PFSK-1 (cell line): ENCODE measurements around the gene MAPK8IP3.

Source experiments
- FOXP2 ChIP-seq: optimal IDR thresholded peaks from 2 replicates; pipeline ENCODE3; 2011; ENCODE audit warnings: borderline replicate concordance, control low read depth, inconsistent platforms; ENCODE audit not compliant: insufficient read depth; ENCODE audit errors: extremely low read length, extremely low read depth
- POLR2AphosphoS5 ChIP-seq: IDR thresholded peaks from 2 replicates; pipeline ENCODE4 v1.6.1; 2012; ENCODE audit warnings: low read depth, mild to moderate bottlenecking, control low read depth, low read length, moderate library complexity
- SIN3A ChIP-seq: IDR thresholded peaks from 2 replicates; pipeline ENCODE4 v1.6.1; 2012; ENCODE audit warnings: mild to moderate bottlenecking, low read length, moderate library complexity, borderline replicate concordance; ENCODE audit not compliant: insufficient read depth
- TAF1 ChIP-seq: IDR thresholded peaks from 2 replicates; pipeline ENCODE4 v1.6.1; 2012; ENCODE audit warnings: low read length, control low read depth, borderline replicate concordance; ENCODE audit not compliant: insufficient read depth
- TF ChIP-seq, protein P1 (sequence below), 2 experiments: IDR thresholded peaks; 2 replicates each; pipeline versions ENCODE4 v1.6.1 to v1.8.0; 2011 to 2012; ENCODE audit warnings: low read depth in 2 of 2, low read length in 2 of 2, control low read depth in 1 of 2, inconsistent platforms in 1 of 2, mild to moderate bottlenecking in 1 of 2, moderate library complexity in 1 of 2; ENCODE audit not compliant: insufficient read depth in 1 of 2

Gene MAPK8IP3

DNA sequence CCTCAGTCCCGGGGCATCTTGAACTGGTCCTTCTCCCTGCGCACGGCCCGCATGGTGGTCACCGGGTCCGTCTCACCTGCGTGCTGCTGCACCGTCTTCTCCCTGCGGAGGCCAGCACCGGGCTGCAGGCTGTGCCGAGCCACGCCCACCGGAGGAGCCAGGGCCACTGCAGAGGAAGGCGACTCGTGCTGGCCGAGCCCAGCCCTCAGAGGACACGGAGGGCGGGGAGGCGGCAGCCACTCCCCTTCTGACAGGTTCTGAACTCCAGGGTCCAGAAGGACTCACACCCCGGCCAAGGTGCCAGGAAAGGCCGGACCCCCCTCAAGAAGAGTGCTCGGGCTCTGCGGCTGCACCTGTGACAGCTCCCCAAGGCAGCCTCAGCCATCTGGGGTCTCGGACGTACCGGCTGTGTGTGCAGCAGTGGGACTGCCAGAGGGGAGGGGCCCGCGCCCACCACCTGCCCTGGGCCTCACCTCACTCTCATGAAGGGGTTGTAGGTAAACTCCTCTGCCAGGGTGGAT lies 103.3 kb downstream of the MAPK8IP3 start:
- TF ChIP-seq POLR2AphosphoS5, result no peak
- TF ChIP-seq, protein P1, sequence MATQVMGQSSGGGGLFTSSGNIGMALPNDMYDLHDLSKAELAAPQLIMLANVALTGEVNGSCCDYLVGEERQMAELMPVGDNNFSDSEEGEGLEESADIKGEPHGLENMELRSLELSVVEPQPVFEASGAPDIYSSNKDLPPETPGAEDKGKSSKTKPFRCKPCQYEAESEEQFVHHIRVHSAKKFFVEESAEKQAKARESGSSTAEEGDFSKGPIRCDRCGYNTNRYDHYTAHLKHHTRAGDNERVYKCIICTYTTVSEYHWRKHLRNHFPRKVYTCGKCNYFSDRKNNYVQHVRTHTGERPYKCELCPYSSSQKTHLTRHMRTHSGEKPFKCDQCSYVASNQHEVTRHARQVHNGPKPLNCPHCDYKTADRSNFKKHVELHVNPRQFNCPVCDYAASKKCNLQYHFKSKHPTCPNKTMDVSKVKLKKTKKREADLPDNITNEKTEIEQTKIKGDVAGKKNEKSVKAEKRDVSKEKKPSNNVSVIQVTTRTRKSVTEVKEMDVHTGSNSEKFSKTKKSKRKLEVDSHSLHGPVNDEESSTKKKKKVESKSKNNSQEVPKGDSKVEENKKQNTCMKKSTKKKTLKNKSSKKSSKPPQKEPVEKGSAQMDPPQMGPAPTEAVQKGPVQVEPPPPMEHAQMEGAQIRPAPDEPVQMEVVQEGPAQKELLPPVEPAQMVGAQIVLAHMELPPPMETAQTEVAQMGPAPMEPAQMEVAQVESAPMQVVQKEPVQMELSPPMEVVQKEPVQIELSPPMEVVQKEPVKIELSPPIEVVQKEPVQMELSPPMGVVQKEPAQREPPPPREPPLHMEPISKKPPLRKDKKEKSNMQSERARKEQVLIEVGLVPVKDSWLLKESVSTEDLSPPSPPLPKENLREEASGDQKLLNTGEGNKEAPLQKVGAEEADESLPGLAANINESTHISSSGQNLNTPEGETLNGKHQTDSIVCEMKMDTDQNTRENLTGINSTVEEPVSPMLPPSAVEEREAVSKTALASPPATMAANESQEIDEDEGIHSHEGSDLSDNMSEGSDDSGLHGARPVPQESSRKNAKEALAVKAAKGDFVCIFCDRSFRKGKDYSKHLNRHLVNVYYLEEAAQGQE (IDR thresholded peaks at IDR 0.05; ENCODE audit: insufficient read depth in 1 of 2, low read depth in 2 of 2, low read length in 2 of 2), result no peak
- TF ChIP-seq TAF1, result no peak
- no peak for TF ChIP-seq FOXP2
- no peak for TF ChIP-seq SIN3A

DNA sequence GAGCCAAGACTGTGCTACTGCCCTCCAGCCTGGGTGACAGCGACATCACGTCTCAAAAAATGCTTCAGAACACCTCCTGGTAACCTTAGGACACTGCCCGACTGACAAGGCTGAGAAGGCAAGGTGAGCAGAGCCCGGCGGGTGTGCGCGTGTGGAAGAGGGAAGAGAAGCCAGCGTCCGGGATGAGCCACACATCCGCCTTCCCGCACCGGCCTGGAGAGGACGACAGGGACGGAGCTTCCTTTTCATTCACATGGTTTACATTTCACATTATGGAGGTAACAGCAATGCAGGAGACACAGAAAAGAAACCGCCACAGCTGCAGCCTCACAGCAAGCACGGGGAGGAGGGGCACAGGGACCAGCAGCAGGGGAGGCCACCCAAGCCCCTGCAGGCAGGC lies 104.1 kb downstream of the MAPK8IP3 start:
- TF ChIP-seq SIN3A, result no peak
- TF ChIP-seq FOXP2, result no peak
- no peak for TF ChIP-seq TAF1
- TF ChIP-seq POLR2AphosphoS5, result no peak
- TF ChIP-seq, protein P1 (IDR thresholded peaks at IDR 0.05; ENCODE audit: insufficient read depth in 1 of 2, low read depth in 2 of 2, low read length in 2 of 2), result no peak

DNA sequence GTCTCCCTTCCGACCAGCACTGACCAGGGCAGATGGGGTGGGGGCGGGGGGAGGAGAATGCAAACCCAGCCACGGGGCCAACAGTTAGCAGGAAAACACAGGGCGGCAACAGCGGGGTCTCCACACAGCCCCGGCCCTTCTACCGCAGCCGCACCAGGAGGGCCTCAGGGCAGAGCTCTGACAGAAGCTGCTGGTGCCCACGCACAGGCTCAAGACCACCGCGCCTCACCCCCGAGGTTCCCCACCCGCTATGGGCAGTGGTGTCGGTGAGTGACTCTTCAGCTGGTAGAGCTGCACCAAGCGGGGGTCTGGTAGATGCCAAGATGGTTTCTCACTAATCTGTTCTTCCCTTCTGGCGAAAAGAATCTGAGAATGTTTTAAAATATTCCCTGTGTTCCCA lies 104.5 kb downstream of the MAPK8IP3 start:
- TF ChIP-seq SIN3A, result no peak
- TF ChIP-seq POLR2AphosphoS5, result no peak
- no peak for TF ChIP-seq FOXP2
- TF ChIP-seq, protein P1 (IDR thresholded peaks at IDR 0.05; ENCODE audit: insufficient read depth in 1 of 2, low read depth in 2 of 2, low read length in 2 of 2), result no peak
- no peak for TF ChIP-seq TAF1

DNA sequence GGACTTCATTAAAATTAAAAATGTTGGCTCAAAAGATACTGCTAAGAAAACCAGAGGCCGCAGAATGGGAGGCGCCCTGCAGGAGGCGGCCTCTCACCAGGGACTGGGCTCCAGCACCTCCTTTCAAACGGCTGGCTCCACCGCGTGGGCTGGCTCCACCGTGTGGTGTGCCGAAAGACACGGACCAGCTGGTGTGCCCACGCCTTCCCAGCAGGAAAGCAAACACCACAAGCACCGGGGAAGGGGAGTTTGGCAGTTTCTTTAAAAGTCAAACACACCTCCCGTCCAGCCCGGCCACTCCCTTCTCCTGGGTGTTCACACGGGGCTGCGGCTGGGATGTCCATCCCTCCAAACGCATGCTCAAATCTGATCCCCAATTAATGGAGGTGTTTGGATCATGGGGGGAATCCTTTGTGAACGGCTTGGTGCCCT lies 106.8 kb downstream of the MAPK8IP3 start:
- TF ChIP-seq, protein P1 (IDR thresholded peaks at IDR 0.05; ENCODE audit: insufficient read depth in 1 of 2, low read depth in 2 of 2, low read length in 2 of 2), result no peak
- TF ChIP-seq FOXP2 (no peak), SIN3A (no peak), POLR2AphosphoS5 (no peak), TAF1 (no peak)

DNA sequence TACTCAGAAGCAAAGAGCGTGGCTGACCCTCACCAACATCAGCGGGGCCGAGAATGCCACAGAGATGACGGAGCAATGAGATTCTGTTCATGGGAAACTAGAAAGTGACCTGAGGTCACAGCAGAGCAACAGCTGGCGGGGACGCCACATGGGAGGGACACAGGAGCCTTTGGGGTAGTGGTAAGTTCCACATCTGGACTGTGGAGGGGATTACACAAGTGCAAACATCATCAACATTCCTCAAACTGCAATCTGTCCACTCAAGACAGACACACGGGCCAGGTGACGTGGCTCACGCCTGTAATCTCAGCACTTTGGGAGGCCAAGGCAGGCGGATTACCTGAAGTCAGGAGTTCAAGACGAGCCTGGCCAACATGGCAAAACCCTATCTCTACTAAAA lies 109.5 kb downstream of the MAPK8IP3 start:
- TF ChIP-seq, protein P1 (IDR thresholded peaks at IDR 0.05; ENCODE audit: insufficient read depth in 1 of 2, low read depth in 2 of 2, low read length in 2 of 2), result no peak
- TF ChIP-seq TAF1 (no peak), FOXP2 (no peak), SIN3A (no peak), POLR2AphosphoS5 (no peak)
